GM23248 (cell line): ENCODE data around the gene COPS6. TPM values are rescaled to one million over a fixed set of nuclear protein-coding genes. Genes with fewer than 3 reads are reported as not detected.

ENCODE experiments used
- DNase-seq: peaks from one replicate; pipeline ENCODE4 v3.0.0-alpha.2; 2015
- H2AFZ ChIP-seq: fragments of 200-600 bp; sonication (generic); 2 replicates; pipeline ENCODE4 v1.6.1; 2016; ENCODE audit warnings: antibody characterized with exemption
- H3F3A ChIP-seq: fragments of 200-600 bp; sonication (generic); 2 replicates; pipeline ENCODE4 v1.6.1; 2016; ENCODE audit warnings: mild to moderate bottlenecking, antibody characterized with exemption, mixed run types; ENCODE audit not compliant: insufficient read depth
- H3K27ac ChIP-seq: fragments of 200-600 bp; sonication (generic); 2 replicates; pipeline ENCODE4 v1.5.1; 2016; ENCODE audit warnings: mild to moderate bottlenecking
- H3K27me3 ChIP-seq: fragments of 200-600 bp; sonication (generic); replicated peaks from 2 replicates; pipeline ENCODE4 v1.6.1; 2016; ENCODE audit warnings: mild to moderate bottlenecking; ENCODE audit not compliant: insufficient read depth
- H3K36me3 ChIP-seq: fragments of 200-600 bp; sonication (generic); 2 replicates; pipeline ENCODE4 v1.6.1; 2016; ENCODE audit warnings: low read depth, mild to moderate bottlenecking
- H3K4me1 ChIP-seq: fragments of 200-600 bp; sonication (generic); 2 replicates; pipeline ENCODE4 v1.6.1; 2016; ENCODE audit warnings: mild to moderate bottlenecking; ENCODE audit not compliant: insufficient read depth
- H3K4me2 ChIP-seq: fragments of 200-600 bp; sonication (generic); one replicate; pipeline ENCODE4 v1.6.1; 2016; ENCODE audit warnings: mild to moderate bottlenecking; ENCODE audit not compliant: unreplicated experiment
- H3K4me3 ChIP-seq: fragments of 200-600 bp; sonication (generic); 2 replicates; pipeline ENCODE4 v1.5.1; 2016; ENCODE audit warnings: mild to moderate bottlenecking
- H3K79me2 ChIP-seq: fragments of 200-600 bp; sonication (generic); 2 replicates; pipeline ENCODE4 v1.6.1; 2016; ENCODE audit warnings: mild to moderate bottlenecking; ENCODE audit not compliant: insufficient read depth
- H3K9ac ChIP-seq: fragments of 200-600 bp; sonication (generic); 2 replicates; pipeline ENCODE4 v1.6.1; 2016; ENCODE audit warnings: mild to moderate bottlenecking
- H3K9me2 ChIP-seq: fragments of 200-600 bp; sonication (generic); 2 replicates; pipeline ENCODE4 v1.6.1; 2016; ENCODE audit warnings: mixed run types, mild to moderate bottlenecking, moderate library complexity; ENCODE audit not compliant: insufficient read depth
- H3K9me3 ChIP-seq: fragments of 200-600 bp; sonication (generic); one replicate; pipeline ENCODE4 v1.6.1; 2017; ENCODE audit warnings: low read depth
- H4K20me1 ChIP-seq: fragments of 200-600 bp; sonication (generic); 2 replicates; pipeline ENCODE4 v1.6.0; 2016; ENCODE audit not compliant: insufficient read depth
- EZH2 ChIP-seq: fragments of 200-600 bp; sonication (generic); IDR thresholded peaks from 2 replicates; pipeline ENCODE4 v1.6.1; 2018; ENCODE audit warnings: antibody characterized with exemption, mild to moderate bottlenecking; ENCODE audit not compliant: insufficient read depth, poor library complexity, severe bottlenecking
- EZH2phosphoT487 ChIP-seq: fragments of 200-600 bp; sonication (generic); IDR thresholded peaks from 2 replicates; pipeline ENCODE4 v1.6.1; 2018; ENCODE audit warnings: antibody characterized with exemption, moderate library complexity, mild to moderate bottlenecking, low read depth; ENCODE audit not compliant: insufficient read depth
- WGBS, 2 experiments: methylation state at CpG; one replicate each; pipeline ENCODE4 v1.1.6; 2015 to 2017; ENCODE audit warnings: low lambda C conversion rate in 2 of 2, low coverage in 1 of 2; ENCODE audit errors: missing lambda C conversion rate in 2 of 2; 5-methylcytosine and 5-hydroxymethylcytosine counted together
- in situ Hi-C: fragments of 300-500 bp; cut with MboI; formaldehyde crosslinking; loops from 2 replicates; pipeline ENCODE4 v1.15.0; 2020
- polyA plus RNA-seq: library from polyadenylated mRNA; unstranded; fragments of >200 nt; fragmentation: Nextera tagmentation; extraction: Ambion mirVana; gene quantifications from 2 replicates; pipeline ENCODE4 v1.2.1, GENCODE V29; 2016
- total RNA-seq: library from RNA; depleted of rRNA; stranded (reverse); fragments of >200 nt; shearing (Covaris generic); gene quantifications from 2 replicates; pipeline ENCODE4 v1.2.3, GENCODE V29; 2014

Gene COPS6
- total and polyA plus RNA-seq, 2 experiments from 2014 or later: 79.1 to 214 TPM

DNA sequence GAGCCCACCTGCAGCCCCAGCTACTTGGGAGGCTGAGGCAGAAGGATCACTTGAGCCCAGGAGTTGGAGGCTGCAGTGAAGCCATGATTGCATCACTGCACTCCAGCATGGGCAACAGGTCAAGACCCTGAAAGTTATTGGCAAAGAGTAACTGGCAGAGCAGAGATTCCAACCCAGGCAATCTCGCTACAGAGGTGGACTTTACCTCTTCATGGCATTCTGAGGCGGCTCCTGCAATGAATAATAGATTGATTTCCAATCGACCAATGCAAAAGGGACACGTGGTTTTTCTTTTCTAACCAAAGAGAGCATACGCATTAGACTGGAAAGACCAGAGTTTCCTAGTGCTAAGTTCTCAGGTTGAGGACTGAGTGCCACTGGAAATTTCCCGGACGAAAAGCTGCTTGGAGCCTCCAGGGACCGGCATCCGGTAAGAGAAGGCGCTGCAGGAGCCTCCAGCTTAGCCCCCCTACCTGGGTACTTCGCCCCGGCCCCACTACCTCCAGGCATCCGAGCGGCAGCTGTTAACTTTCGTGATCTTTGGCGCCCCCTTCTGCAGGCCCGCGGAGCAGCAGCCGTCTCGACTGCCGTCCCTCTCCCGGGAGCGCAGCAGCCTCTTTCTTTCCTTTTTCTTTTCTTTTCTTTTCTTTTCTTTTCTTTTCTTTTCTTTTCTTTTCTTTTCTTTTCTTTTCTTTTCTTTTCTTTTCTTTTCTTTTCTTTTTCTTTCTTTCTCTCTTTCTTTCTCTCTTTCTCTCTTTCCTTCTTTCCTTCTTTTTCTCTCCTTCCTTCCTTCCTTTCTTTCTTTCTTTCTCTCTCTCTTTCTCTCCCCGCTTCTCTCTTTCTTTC is 42.1 kb downstream of the COPS6 start:
- H3K79me2 ChIP-seq: 0 out of 2 replicates have a peak, but pooled peaks cover under 1% of the 10 kb centered on the region
- H3F3A ChIP-seq: peaks cover 4% of the 10 kb centered on the region; the same call in 1 of the 2 replicates
- DNase-seq: peak; percentile 76
- TF ChIP-seq EZH2: no peak
- H3K9ac ChIP-seq: peak overlapping the region; percentile 51
- no peaks in the 10 kb centered on the region for H4K20me1 ChIP-seq
- 9 to 12% methylated on average over 24 of the region's 24 CpGs for WGBS, 2 experiments
- H3K36me3 ChIP-seq: no peaks in the 10 kb centered on the region
- in situ Hi-C loops: no loop called here
- peak overlapping the region; percentile 78 for H3K4me2 ChIP-seq
- H3K9me2 ChIP-seq: no peaks in the 10 kb centered on the region
- H3K27me3 ChIP-seq: no peaks in the 10 kb centered on the region
- peaks cover 3% of the 10 kb centered on the region; the same call in 1 of the 2 replicates for H3K4me1 ChIP-seq
- H3K27ac ChIP-seq: no peak overlapping the region
- peak overlapping the region; percentile 64 for H3K4me3 ChIP-seq
- H3K9me3 ChIP-seq: no peaks in the 10 kb centered on the region
- peak overlapping the region; percentile 86 for H2AFZ ChIP-seq

DNA sequence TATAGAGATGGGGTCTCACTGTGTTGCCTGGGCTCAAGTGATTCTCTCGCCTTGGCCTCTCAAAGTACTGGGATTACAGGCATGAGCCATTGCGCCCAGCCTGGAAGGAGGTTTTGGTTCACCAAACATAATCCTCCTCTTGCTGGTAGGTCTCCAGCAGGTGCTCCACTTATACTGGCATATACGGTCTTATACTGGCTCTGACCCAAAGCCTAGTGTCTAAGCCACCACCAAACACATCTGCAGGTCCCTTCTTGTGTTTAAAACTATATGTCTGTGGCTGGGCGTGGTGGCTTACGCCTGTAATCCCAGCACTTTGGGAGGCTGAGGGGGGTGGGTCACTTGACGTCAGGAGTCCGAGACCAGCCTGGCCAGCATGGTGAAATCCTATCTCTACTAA is 43.4 kb downstream of the COPS6 start:
- Histone ChIP-seq H3K27ac (no peak overlapping the region), H3K36me3 (no peaks in the 10 kb centered on the region), H3K4me2 (no peak overlapping the region), H3K27me3 (no peaks in the 10 kb centered on the region), H3K79me2 (no peaks in the 10 kb centered on the region), H3K9me2 (no peaks in the 10 kb centered on the region), H3K9ac (no peak overlapping the region), H3F3A (no peaks in the 10 kb centered on the region), H3K4me1 (peaks cover 3% of the 10 kb centered on the region; the same call in 1 of the 2 replicates), H4K20me1 (no peaks in the 10 kb centered on the region), H3K9me3 (no peaks in the 10 kb centered on the region), H3K4me3 (no peak overlapping the region), H2AFZ (no peak overlapping the region)
- 33 to 34% methylated on average over 7 of the region's 7 CpGs for WGBS, 2 experiments
- in situ Hi-C loops: no loop called here
- no peak for DNase-seq
- TF ChIP-seq EZH2phosphoT487 (no peak), EZH2 (no peak)

DNA sequence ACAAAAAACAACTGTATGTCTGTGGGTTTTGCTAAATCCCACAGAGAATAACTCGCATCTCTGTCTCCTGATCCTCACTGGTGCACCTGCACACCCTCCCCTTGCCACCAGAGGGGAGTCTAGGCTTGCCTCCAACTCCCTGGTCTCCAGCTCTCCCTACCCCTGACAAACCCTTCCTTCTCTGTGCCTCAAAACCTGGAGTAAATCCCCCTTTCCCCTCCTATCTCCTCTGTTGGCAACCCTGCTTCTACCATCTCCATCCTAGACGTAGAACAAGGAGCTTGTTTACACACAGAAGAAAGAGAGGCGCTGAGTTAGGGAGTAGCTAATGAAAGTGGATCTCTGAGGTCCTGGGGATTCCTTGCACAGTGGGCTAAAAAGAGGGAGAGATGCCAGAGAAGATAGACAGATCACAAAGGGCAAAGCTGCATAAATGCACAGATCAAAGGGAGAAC is 44.0 kb downstream of the COPS6 start:
- 2 to 3% methylated on average over 3 of the region's 3 CpGs for WGBS, 2 experiments
- Histone ChIP-seq H3K9me3 (no peaks in the 10 kb centered on the region), H3K4me3 (no peak overlapping the region), H3K9ac (no peak overlapping the region), H3K4me2 (no peak overlapping the region), H3F3A (no peaks in the 10 kb centered on the region), H3K4me1 (peaks cover 3% of the 10 kb centered on the region; the same call in 1 of the 2 replicates), H4K20me1 (no peaks in the 10 kb centered on the region), H2AFZ (peak overlapping the region; percentile 65; the same call in 1 of the 2 replicates), H3K27ac (no peak overlapping the region), H3K79me2 (no peaks in the 10 kb centered on the region), H3K27me3 (no peaks in the 10 kb centered on the region), H3K9me2 (no peaks in the 10 kb centered on the region), H3K36me3 (no peaks in the 10 kb centered on the region)
- in situ Hi-C loops: no loop called here
- TF ChIP-seq EZH2phosphoT487: no peak
- no peak for TF ChIP-seq EZH2
- peak; percentile 74 for DNase-seq

DNA sequence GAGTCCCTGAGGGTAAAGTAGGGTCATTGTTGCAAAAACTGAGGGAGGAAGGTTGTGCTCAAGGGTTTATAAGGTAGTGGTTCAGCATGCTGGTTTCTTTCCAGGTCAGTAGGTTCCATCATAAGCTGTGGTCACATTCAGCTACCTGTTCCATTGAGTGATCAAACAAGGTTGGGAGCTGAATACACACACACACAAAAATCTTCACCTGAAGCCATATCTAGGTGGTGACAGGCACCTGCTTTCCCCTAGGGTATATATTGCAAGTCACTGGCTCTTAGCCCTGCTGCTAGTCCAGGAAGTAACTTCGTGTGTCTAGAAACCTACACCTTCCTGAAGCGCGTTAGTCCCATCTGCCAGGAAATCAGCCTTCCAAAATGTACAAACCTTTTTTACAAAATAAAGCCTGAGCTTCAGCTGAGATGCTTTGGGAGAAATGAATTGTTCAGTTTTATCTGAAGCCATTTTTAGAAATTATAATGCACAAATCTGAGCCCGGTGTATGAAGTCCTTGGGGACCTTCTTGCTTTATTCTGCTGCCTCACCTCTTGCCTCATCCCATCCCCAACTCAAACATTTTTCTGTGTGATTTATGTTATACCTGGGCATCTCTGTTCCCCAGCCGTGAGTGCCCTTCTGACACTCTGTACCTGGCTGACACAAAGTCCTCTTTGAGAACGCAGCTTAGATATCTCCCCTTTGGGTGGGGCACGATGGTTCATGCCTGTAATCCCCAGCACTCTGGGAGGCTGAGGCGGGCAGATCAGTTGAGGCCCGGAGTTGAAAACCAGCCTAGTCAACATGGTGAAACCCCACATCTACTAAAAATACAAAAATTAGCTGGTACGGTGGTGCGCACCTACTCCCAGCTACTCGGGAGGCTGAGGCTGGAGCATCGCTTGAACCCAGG is 49.3 kb downstream of the COPS6 start:
- no peak overlapping the region for H3K27ac ChIP-seq
- WGBS, 2 experiments: 69% methylated on average over 13 of the region's 13 CpGs
- no peaks in the 10 kb centered on the region for H4K20me1 ChIP-seq
- H3K27me3 ChIP-seq: no peaks in the 10 kb centered on the region
- H3K9me2 ChIP-seq: no peaks in the 10 kb centered on the region
- DNase-seq: no peak
- H2AFZ ChIP-seq: no peak overlapping the region
- H3K36me3 ChIP-seq: no peaks in the 10 kb centered on the region
- H3K4me2 ChIP-seq: no peak overlapping the region
- H3K4me3 ChIP-seq: no peak overlapping the region
- no peak overlapping the region for H3K9ac ChIP-seq
- TF ChIP-seq EZH2 (no peak), EZH2phosphoT487 (no peak)
- H3F3A ChIP-seq: no peaks in the 10 kb centered on the region
- H3K4me1 ChIP-seq: no peaks in the 10 kb centered on the region
- in situ Hi-C loops: no loop called here
- H3K79me2 ChIP-seq: no peaks in the 10 kb centered on the region
- no peaks in the 10 kb centered on the region for H3K9me3 ChIP-seq
